ENCODE measurements around the gene ANGPTL1.
"Not testable (repeated sequence)": the region's sequence is repeated elsewhere in the genome, so short reads cannot be mapped to it uniquely, and the experiment has no call there.

ANGPTL1 gene

DNA sequence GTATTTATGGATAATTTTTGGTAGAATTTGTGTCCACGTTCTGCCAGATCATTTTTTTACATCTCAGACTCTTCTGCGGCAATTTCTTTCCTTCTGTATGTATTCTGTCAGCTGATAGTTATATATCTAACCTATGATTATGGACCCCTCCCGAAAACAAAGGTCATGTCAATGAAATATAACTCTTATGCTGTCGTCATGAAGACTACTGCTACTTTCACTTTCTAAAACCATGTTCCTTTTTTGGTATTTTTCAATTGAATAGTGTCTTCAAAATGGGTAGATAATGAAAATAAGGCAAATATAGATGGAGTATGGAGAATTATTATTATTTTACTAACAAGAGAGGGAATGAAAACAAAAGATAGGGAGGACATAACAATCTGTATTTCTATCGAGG lies 3.2 kb downstream of the ANGPTL1 start:
- no peak for DNase-seq (ENCODE audit: low read depth)

DNA sequence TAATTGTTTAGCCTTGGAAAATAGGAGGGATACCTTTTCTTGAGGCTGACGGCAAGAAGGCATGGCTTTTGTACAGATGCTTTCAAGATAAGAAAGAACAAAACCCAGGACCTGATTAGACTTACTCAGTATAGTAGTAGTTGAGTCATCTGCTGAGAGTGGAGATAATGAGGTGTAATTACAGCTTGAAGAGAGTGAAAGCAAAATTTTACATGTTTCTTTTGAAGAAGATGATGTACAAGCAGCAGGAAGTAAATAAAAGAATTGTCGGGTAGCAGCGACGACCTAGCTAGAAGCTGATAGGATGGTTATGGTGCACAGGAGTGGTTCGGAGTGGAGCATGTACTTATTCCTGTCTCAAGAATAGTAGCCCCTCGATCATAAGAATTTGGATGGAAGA lies 6.6 kb downstream of the ANGPTL1 start:
- no peak for DNase-seq (ENCODE audit: low read depth)

DNA sequence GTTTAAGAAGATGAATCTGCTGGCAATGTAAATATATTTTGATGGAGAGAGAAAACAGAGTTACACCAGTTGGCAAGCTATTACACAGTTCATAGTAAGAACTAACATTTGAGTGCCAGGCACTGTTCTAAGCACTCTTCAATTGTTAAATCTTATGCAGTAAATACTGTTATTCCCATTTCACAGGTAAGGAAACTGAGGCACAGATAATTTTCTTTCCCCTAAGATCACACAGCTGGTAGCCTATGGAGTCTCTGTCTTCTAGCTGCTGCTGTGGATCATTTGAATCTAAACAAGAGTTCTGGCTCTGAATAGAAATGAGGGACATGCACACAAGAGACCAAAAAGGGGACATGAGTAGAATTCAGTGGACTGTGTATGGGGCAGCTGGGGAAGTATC lies 8.0 kb downstream of the ANGPTL1 start:
- DNase-seq (ENCODE audit: low read depth) = no peak

DNA sequence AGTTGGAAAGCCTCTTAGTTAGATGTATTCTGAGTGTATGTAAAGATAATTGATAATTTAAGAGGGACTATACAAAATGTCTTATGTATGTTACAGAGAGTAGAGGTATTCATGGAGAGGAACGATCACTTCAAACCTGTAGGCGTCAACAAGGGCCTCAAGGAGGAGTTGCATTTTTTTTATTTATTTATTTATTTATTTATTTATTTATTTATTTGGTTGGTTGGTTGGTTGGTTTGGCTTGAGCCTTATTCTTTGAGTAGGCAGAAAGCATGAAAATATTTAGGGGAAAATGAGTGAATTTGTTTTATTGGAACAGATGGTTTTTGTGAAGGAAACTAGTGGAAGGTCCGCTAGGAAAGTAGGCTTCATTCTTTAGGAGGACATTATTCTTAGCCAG lies 8.5 kb downstream of the ANGPTL1 start:
- no peak for DNase-seq (ENCODE audit: low read depth)

DNA sequence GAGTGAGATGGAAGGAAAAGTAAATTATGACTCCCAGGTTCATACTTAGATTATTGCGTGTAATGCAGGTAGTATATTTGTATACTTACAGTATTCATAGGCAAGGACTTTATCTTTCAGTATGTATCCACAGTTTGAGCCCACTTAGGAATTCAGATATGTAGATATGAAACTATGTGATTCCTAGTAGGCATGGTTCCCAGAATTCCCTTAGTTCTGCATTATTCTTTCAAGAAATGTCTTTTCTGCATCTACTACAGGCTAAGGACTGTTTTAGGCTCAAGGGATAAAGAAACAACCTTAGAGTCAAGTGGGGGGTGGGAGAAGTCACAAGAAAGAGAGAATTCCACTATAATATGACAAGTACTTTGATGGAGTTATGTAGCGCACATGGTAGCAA lies 13.8 kb downstream of the ANGPTL1 start:
- DNase-seq (ENCODE audit: low read depth) = no peak

DNA sequence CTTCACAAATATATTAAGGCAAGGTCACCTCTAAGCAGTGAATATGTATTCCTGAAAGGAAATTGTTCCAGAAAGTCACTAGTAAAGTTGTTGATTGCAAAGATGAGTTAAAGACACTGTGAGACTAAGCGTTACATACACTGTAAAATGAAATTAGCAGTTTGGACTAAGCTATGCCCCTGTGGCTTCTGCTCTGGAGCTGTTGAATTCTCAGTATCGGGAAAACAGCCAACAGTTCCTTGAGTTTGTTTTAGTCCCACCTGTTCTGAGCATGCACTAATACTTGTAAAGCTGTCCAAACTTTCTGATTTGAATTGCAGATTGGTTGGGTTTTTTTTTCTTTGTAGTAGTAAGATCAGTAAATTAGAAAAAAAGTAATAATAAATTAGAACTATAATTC lies 21.0 kb downstream of the ANGPTL1 start:
- no peak for DNase-seq (ENCODE audit: low read depth)

DNA sequence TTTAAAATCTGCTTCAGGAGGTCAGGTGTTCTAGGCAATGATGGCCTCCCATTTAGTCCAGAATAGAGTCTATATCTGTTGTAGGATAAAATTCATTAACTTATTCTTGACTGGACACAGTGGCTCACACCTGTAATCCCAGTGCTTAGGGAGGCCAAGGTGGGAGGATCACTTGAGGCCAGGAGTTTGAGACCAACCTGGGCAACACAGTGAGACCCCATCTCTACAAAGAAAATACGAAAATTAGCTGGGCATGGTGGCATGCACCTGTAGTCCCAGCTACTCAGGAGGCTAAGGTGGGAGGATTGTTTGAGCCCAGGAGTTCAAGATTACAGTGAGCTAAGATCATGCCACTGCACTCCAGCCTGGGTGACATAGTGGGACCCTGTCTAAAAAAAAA lies 23.0 kb downstream of the ANGPTL1 start:
- not testable (repeated sequence) for DNase-seq (ENCODE audit: low read depth)

DNA sequence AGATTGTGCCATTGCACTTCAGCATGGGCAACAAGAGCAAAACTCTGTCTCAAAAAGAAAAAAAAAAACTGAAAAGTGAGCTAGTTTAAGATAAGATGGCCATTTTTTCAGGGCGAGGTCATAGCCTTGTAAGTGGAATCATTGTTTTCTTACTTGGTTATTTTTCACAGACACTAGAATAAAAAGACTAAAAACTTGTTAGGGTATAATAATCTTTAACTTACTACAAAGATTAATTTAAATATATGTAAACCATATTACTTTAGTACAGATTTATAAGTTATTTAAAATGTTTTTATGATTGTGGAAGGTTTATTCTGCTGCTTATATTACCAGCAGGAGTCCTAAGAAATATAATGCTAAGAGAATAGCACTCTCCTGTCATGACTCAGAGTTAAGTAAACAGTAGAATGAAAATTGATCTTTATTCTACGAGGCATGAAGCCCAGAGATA lies 23.5 kb downstream of the ANGPTL1 start:
- DNase-seq (ENCODE audit: low read depth) = no peak

DNA sequence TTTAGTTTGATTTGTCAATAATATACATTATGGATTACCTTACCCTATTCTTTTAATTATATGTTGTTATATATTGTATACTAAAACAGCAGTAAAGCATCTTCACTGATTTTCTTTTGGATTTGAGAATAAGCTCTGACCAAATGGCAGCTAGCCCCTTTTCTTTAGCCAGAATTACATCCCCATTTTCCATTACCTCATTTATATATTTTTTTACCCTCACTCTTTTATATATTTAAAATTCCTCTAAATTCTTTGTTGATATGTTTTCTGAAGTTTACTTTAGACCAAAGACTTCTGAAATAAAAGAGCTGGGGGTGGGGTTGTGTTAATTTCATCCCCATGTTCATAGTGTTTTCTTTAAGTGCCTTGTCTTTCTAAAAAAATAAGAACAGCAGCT lies 24.6 kb downstream of the ANGPTL1 start:
- DNase-seq (ENCODE audit: low read depth) = no peak

DNA sequence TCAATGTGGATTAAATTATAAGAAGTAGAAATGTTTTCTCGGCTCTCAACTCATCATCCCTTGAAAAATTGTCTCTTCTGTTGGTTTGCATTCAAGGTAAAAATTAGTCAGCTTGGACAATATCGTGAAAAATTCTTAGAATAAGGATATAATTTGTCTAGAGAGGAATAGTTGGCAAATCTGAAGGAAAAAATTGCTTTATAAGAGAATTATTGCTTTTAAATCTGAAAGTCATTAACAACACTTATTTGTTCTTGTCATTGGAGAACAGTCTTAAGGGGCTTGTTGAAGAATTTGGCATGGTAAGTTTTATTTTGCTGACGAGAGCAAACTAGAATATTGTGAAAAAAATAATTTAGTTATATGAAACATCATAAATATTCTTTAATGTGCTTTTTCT lies 26.4 kb downstream of the ANGPTL1 start:
- no peak for DNase-seq (ENCODE audit: low read depth)

DNA sequence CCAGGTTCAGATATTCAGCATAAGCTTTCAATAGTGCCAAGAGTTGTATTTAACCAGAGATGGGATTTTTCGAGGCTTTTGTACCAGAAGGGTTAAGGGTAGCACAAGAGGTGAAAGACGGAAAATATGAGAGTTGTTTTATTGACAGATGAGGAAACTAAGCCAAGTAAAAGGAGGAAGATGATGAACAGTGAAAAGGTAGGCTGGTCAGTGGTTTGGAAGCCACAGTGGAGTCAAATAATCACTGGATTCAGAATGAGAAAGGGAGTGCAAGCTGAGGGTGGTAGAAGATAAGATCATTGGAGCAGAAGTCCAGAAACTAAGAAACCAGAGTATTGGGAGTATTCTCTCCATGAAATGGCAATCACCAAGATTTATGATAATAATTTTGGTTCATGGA lies 45.7 kb downstream of the ANGPTL1 start:
- no peak for DNase-seq (ENCODE audit: low read depth)

DNA sequence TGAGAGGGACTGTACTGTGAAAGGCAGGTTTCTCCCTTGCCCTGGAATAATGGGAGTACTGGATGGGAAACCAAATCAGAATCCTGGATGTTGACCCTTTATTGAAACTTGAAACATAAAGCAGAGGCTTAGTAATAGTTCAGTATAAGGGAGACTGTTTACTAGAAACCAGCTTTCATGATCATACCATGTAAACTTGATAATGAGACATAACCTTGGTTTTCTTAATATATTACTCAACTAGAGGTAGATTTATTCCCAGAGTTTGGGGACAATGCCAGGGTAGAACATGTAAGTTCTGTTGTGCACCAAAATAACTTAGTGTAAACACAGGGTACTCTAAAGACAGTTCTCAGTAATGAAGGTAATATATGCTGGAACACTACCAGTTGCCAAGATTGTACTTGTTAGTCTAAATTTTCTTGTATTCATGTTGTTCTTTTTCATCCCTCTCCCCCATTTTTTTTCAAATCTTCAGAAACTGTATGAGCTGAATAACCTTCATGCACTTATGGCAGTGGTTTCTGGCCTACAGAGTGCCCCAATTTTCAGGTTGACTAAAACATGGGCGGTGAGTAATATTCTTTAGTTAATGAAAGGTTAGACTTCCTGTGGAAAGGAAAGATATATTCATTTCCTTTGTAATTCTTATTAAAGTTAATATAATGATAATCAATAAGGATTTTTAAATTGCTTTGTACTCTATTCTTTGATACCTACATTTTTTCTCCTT lies 49.6 kb downstream of the ANGPTL1 start:
- no peak for DNase-seq (ENCODE audit: low read depth)

DNA sequence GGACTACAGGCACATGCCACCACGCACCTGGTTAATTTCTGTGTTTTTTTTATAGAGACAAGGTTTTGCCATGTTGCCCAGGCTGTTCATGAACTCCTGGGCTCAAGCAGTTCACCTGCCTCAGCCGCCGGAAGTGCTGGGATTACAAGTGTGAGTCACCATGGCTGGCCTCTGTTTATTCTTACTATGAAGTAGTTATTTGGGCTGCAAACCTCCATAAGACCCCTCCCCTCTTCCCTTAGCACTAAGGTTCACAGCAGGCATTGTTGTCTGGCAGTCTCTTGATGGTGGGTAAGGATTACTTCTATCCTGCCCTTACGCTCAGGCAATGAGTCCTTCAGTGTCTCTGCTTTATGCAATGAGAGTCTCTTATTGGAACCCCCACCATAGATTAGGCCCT lies 51.8 kb downstream of the ANGPTL1 start:
- DNase-seq (ENCODE audit: low read depth) = no peak

DNA sequence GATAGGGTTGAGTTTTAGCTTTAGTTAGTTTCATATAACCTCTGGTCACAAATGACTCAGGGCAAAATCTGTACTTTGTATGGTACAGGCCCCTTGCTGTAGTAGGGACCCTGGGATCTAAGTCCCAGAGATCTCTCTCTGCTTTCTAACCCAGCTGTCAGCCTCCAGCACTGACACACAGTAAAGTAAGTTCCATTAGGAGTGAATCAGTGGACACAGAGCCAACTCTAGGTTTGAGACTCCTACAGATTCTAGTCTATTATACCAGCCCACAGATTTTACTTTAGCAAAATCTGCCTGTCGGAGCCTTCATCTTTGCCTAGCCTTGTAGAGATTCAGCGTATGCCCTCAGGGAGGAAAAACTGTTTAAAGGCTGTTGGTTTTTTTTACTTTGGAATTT lies 52.5 kb downstream of the ANGPTL1 start:
- no peak for DNase-seq (ENCODE audit: low read depth)

DNA sequence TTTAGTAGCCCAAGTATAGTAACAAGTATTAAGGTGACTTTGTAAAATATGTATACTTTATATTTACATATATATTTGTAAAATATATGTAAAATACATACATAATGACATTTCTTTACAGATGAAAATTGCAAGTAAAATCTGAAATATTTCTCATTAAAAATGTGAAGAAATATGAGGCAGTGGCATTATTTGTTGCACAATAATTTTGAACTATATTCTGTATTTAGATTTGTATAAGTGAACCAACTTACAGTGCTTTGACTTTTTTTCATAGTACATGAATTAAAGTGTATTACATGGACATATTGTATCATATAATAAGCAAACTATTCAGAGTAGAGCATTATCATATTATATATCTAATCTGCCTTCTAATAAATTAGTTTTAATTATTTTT lies 60.3 kb downstream of the ANGPTL1 start:
- DNase-seq (ENCODE audit: low read depth) = no peak

DNA sequence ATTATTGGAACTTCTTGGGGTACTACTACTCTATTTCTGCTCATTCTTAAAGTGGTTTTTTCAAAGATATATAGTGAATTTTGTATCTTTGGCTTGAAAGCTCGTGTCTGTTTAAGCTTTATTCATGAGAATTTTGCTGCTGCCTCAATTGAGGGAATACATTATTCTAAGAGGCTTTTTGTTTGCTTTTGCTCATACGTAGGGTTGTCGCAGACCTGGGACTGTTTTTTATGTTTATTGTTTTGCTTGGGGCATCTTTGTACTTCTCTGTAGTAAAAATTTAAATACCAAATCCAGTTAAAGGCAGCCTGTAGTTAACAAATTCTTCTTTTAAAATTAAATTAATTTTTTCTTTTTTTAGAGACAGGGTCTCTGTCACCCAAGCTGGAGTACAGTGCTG lies 62.3 kb downstream of the ANGPTL1 start:
- no peak for DNase-seq (ENCODE audit: low read depth)

DNA sequence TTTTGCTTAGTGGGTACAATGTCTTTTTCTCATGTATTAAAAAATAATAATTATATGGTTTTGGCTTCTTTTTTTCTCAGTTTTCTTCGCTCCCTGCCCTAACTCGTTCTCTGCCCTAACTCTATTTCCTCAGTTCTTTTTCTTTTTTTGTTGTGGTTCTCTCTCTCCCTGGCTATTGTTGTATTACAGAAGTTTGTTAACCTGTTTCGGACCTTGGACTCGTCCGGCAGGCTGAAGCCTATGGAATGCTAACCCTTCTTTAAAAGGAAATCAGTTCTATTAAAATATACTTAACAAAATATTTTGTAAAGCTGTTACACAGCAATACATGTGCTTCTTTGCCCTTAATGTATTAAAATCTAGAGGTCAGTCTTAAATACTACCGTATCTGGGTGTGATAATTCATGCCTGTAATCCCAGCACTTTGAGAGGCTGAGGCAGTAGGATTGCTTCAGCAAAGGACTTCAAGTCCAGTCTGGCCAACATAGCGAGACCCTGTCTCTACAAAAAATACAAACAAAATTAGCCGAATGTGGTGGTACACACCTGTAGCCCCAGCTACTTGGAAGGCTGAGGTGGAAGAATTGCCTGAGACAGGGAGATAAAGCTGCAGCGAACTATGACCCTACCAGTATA lies 64.1 kb downstream of the ANGPTL1 start:
- no peak for DNase-seq (ENCODE audit: low read depth)

DNA sequence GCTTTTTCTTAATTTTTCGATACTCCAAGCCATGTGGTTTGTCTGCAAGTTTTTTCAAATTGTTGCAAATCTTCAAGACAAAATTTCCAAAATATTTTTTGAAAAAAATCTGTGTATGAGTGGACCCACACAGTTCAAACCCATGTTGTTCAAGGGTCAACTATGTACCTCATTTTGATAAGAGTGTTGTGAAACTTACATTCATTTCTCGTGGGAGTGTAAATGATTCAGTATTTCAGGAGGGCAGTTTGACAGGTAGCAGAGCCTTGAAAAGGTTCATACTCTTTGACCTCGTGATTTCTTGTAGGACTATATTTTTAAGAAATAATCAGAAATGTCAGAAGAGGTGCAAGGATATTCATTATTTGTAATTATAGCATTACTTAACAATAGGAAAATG lies 68.0 kb downstream of the ANGPTL1 start:
- no peak for DNase-seq (ENCODE audit: low read depth)

All from activated T-helper 9 cell treated with anti-CD3 and anti-CD28 coated beads, Interleukin-2, amount 50 U/mL, for 16 hours (primary cell).